SU-DHL-6 (cell line): ENCODE measurements around the gene TRIM54.

Experiments
- H2AFZ ChIP-seq: fragments of 200-600 bp; sonication (generic); 2 replicates; pipeline ENCODE4 v1.6.1; 2014; ENCODE audit warnings: low read depth, mild to moderate bottlenecking, moderate library complexity, mixed read lengths, antibody characterized with exemption, low read length; ENCODE audit not compliant: severe bottlenecking
- H3F3A ChIP-seq: fragments of 200-600 bp; shearing (Covaris generic); 2 replicates; pipeline ENCODE4 v1.6.0; 2016; ENCODE audit warnings: antibody characterized with exemption, mild to moderate bottlenecking; ENCODE audit not compliant: insufficient read depth
- H3K27ac ChIP-seq: fragments of 200-600 bp; sonication (generic); 2 replicates; pipeline ENCODE4 v1.5.1; 2016; ENCODE audit warnings: low read depth, mild to moderate bottlenecking, low read length, moderate library complexity, mixed read lengths
- H3K27me3 ChIP-seq: fragments of 200-600 bp; sonication (generic), shearing (Covaris generic); 2 replicates; pipeline ENCODE4 v1.6.0; 2014; ENCODE audit warnings: mild to moderate bottlenecking, low read length
- H3K36me3 ChIP-seq: fragments of 200-600 bp; sonication (generic); 2 replicates; pipeline ENCODE4 v1.6.1; 2014; ENCODE audit warnings: mild to moderate bottlenecking, low read length, mixed read lengths
- H3K4me2 ChIP-seq: fragments of 300-600, 200-600 bp; shearing (Covaris generic), sonication (generic); 2 replicates; pipeline ENCODE4 v1.6.0; 2014; ENCODE audit warnings: low read length, low read depth, mild to moderate bottlenecking; ENCODE audit not compliant: poor library complexity, severe bottlenecking
- H3K4me3 ChIP-seq: fragments of 200-600 bp; sonication (generic); 2 replicates; pipeline ENCODE4 v1.5.1; 2014; ENCODE audit warnings: antibody characterized with exemption, low read length, mild to moderate bottlenecking, mixed read lengths; ENCODE audit not compliant: insufficient read depth, poor library complexity, severe bottlenecking
- H3K79me2 ChIP-seq: fragments of 200-600 bp; sonication (generic); 2 replicates; pipeline ENCODE4 v1.6.1; 2014; ENCODE audit warnings: mild to moderate bottlenecking, low read length, moderate library complexity; ENCODE audit not compliant: insufficient read depth
- H3K9ac ChIP-seq: fragments of 200-600 bp; sonication (generic); 2 replicates; pipeline ENCODE4 v1.7.0; 2014; ENCODE audit warnings: mild to moderate bottlenecking, low read length
- H3K9me2 ChIP-seq: fragments of 200-600 bp; sonication (generic); replicated peaks from 2 replicates; pipeline ENCODE4 v1.6.1; 2014; ENCODE audit warnings: low read length; ENCODE audit not compliant: insufficient read depth
- H3K9me3 ChIP-seq: fragments of 200-600 bp; sonication (generic); 2 replicates; pipeline ENCODE4 v1.6.1; 2014; ENCODE audit warnings: low read length, mixed read lengths; ENCODE audit not compliant: insufficient read depth
- H4K20me1 ChIP-seq: fragments of 200-600 bp; sonication (generic); 2 replicates; pipeline ENCODE4 v1.6.1; 2014; ENCODE audit warnings: low read depth, mild to moderate bottlenecking, antibody characterized with exemption, low read length, moderate library complexity, mixed read lengths
- EZH2phosphoT487 ChIP-seq: fragments of 200-600 bp; sonication (generic), shearing (Covaris generic); conservative IDR thresholded peaks from 2 replicates; pipeline ENCODE4 v1.6.1; 2018; ENCODE audit warnings: mild to moderate bottlenecking, antibody characterized with exemption, low read length, moderate library complexity, mixed read lengths
- TF ChIP-seq, protein P1 (sequence below): fragments of 200-600 bp; sonication (generic); IDR thresholded peaks from one replicate; pipeline ENCODE4 v1.5.1; 2017; ENCODE audit warnings: antibody characterized with exemption, mild to moderate bottlenecking, low read length, moderate library complexity; ENCODE audit not compliant: insufficient read depth, poor library complexity, severe bottlenecking

The TRIM54 gene

DNA sequence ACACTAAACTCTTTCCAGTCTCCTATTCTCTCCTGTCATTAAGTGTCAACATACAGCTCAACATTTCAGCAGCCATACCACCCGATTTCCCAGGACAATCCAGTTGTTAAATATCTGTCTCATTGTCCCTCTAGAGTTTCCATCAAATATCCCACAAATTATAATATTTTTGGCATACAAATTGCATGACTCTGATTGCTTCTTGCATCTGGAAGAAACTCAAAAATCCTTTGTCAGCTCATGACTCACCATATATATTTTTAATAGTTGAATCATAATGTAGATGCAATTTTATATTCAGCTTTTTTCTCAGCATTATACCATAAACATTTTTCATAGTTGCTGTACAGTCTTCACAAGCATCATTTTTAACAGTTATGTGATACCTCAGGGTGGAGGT lies 26.6 kb upstream of the TRIM54 start:
- no peaks in the 10 kb centered on the region for H3K27me3 ChIP-seq
- H4K20me1 ChIP-seq, result no peaks in the 10 kb centered on the region
- no peak overlapping the region for H3K27ac ChIP-seq
- no peaks in the 10 kb centered on the region for H3K9me3 ChIP-seq
- H2AFZ ChIP-seq, result no peak overlapping the region
- TF ChIP-seq, protein P1, sequence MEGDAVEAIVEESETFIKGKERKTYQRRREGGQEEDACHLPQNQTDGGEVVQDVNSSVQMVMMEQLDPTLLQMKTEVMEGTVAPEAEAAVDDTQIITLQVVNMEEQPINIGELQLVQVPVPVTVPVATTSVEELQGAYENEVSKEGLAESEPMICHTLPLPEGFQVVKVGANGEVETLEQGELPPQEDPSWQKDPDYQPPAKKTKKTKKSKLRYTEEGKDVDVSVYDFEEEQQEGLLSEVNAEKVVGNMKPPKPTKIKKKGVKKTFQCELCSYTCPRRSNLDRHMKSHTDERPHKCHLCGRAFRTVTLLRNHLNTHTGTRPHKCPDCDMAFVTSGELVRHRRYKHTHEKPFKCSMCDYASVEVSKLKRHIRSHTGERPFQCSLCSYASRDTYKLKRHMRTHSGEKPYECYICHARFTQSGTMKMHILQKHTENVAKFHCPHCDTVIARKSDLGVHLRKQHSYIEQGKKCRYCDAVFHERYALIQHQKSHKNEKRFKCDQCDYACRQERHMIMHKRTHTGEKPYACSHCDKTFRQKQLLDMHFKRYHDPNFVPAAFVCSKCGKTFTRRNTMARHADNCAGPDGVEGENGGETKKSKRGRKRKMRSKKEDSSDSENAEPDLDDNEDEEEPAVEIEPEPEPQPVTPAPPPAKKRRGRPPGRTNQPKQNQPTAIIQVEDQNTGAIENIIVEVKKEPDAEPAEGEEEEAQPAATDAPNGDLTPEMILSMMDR, result no peak
- TF ChIP-seq EZH2phosphoT487, result no peak
- H3K4me2 ChIP-seq, result no peak overlapping the region
- no peak overlapping the region for H3K9ac ChIP-seq
- no peaks in the 10 kb centered on the region for H3K36me3 ChIP-seq
- no peak overlapping the region for H3K4me3 ChIP-seq
- H3K9me2 ChIP-seq, result no peaks in the 10 kb centered on the region
- no peaks in the 10 kb centered on the region for H3K79me2 ChIP-seq
- H3F3A ChIP-seq, result no peaks in the 10 kb centered on the region

DNA sequence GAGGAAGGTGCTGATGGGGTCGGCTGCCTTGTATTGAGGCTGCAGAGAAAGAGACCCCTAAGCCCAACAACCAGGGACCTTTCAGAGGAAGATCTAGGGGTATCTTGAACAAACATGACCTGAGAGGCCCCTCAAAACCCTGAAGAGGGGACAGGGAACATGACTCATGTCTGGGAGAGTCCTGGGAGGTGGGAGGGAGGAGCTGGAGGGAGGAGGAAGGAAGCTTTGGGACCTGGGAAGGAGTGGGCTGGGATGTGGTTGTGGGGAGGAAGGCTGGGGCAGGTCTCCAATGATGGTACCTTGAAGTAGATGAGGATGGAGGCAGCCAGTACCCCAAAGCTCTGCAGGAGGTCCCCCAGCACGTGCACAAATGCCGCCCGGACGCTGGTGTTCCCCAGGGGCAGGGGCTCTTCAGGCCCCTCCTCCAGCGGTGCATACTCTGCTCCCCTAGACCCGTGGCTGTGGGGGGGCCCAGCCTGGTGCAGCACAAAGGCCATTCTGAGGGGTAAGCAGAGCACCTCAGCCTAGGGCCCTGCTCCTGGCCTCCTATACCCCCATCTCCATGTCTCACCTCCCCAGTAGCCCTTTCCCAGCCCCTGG lies 25.3 kb upstream of the TRIM54 start:
- Histone ChIP-seq H4K20me1 (no peaks in the 10 kb centered on the region), H3K79me2 (no peaks in the 10 kb centered on the region), H3K9ac (no peak overlapping the region), H3K27ac (no peak overlapping the region), H3K9me2 (no peaks in the 10 kb centered on the region), H3K27me3 (no peaks in the 10 kb centered on the region), H3K36me3 (no peaks in the 10 kb centered on the region), H3K4me2 (no peak overlapping the region), H2AFZ (no peak overlapping the region), H3F3A (no peaks in the 10 kb centered on the region), H3K4me3 (no peak overlapping the region), H3K9me3 (no peaks in the 10 kb centered on the region)
- TF ChIP-seq, protein P1, result no peak
- no peak for TF ChIP-seq EZH2phosphoT487

DNA sequence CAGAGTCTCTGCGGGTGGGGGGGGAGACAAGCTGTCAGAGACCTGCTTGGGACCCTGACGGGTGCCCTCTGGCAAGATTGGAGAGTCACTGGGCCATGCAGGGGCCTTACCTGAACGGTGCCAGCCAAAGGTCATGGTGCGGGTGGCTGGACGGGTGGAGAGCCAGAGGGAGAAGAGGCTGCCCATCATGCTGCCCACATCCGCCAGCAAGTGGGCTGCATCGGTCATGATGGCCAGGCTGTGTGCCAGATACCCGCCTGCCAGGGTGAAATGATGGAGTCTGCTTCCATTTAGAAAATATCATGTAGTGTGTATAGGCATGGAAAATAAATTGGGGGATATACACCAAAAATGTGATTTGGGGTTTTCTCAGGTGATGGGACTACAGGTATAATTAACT lies 24.2 kb upstream of the TRIM54 start:
- H3K27me3 ChIP-seq, result no peaks in the 10 kb centered on the region
- no peak overlapping the region for H3K4me3 ChIP-seq
- H4K20me1 ChIP-seq, result no peaks in the 10 kb centered on the region
- H3F3A ChIP-seq, result no peaks in the 10 kb centered on the region
- H3K36me3 ChIP-seq, result no peaks in the 10 kb centered on the region
- no peak overlapping the region for H3K27ac ChIP-seq
- no peak overlapping the region for H3K4me2 ChIP-seq
- H3K9me3 ChIP-seq, result no peaks in the 10 kb centered on the region
- H3K9me2 ChIP-seq, result no peaks in the 10 kb centered on the region
- no peaks in the 10 kb centered on the region for H3K79me2 ChIP-seq
- no peak overlapping the region for H3K9ac ChIP-seq
- TF ChIP-seq, protein P1, result no peak
- TF ChIP-seq EZH2phosphoT487, result no peak
- H2AFZ ChIP-seq, result no peak overlapping the region
